B cell (primary cell): ENCODE results near the gene PTPRG. TPM values are rescaled to one million over a fixed set of nuclear protein-coding genes. Genes with fewer than 3 reads are reported as not detected.
A peak's percentile ranks its signal among the peaks of the same experiment; 100 is the strongest.

Experiments
- ATAC-seq: fragments of 200-7000 bp; cut with Tn5 transposase; one replicate; pipeline ENCODE4 v1.10.0; 2021; ENCODE audit warnings: low read depth, mild to moderate bottlenecking, moderate number of reproducible peaks, moderate library complexity
- CTCF ChIA-PET: fragments of 350-600 bp; sonication (Branson Sonifier 250); formaldehyde crosslinking; loops from one replicate; lab custom pipeline; 2021; ENCODE audit warnings: antibody characterized with exemption, inconsistent platforms; lab: Charles Lee
- POLR2A ChIA-PET: fragments of 350-600 bp; sonication (Branson Sonifier 250); formaldehyde crosslinking; loops from one replicate; lab custom pipeline; 2021; ENCODE audit warnings: antibody characterized with exemption; lab: Charles Lee
- DNase-seq: peaks from one replicate; pipeline ENCODE4 v3.0.0; 2013
- H2AFZ ChIP-seq: 2 replicates; pipeline ENCODE4 v1.6.1; 2012; ENCODE audit warnings: mild to moderate bottlenecking, low read depth, low read length; ENCODE audit not compliant: insufficient read depth, poor library complexity, severe bottlenecking
- H3K27ac ChIP-seq, 2 donors: 1 replicate in 1 of 2; 2 replicates in 1 of 2; pipeline ENCODE4 v1.5.1; 2012 to 2013; ENCODE audit warnings: low read length in 2 of 2, mild to moderate bottlenecking in 2 of 2, moderate library complexity in 1 of 2
- H3K27me3 ChIP-seq, 4 experiments: fragments of 200-600 bp in 1 of 4; sonication (generic) in 1 of 4; replicated peaks in 1 of 4; 1 replicate in 2 of 4; 2 replicates in 2 of 4; pipeline versions ENCODE4 v1.6.1 to v1.7.0; 2013 to 2016; ENCODE audit warnings: low read length in 3 of 4, mild to moderate bottlenecking in 2 of 4, mixed read lengths in 1 of 4, moderate library complexity in 1 of 4; ENCODE audit not compliant: insufficient read depth in 4 of 4, control insufficient read depth in 3 of 4; ENCODE audit errors: control extremely low read depth in 1 of 4
- H3K36me3 ChIP-seq, 2 experiments: replicated peaks in 1 of 2; 1 replicate in 1 of 2; 2 replicates in 1 of 2; pipeline versions ENCODE4 v1.6.1 to v1.7.1; 2013; ENCODE audit warnings: low read length in 1 of 2; ENCODE audit not compliant: insufficient read depth in 2 of 2, control insufficient read depth in 1 of 2; ENCODE audit errors: control extremely low read depth in 1 of 2, extremely low read depth in 1 of 2
- H3K4me1 ChIP-seq, 2 donors: fragments of 200-600 bp in 1 of 2; sonication (generic) in 1 of 2; 1 replicate in 1 of 2; 2 replicates in 1 of 2; pipeline versions ENCODE4 v1.5.1 to v1.6.1; 2013 to 2017; ENCODE audit warnings: low read length in 2 of 2; ENCODE audit not compliant: control insufficient read depth in 2 of 2, insufficient read depth in 2 of 2
- H3K4me2 ChIP-seq: replicated peaks from 2 replicates; pipeline ENCODE3; 2012; ENCODE audit warnings: mild to moderate bottlenecking, low read depth, low read length; ENCODE audit not compliant: poor library complexity, severe bottlenecking
- H3K4me3 ChIP-seq, 5 experiments: fragments of 200-600 bp in 1 of 5; sonication (generic) in 1 of 5; 1 replicate in 3 of 5; 2 replicates in 2 of 5; pipeline versions ENCODE4 v1.5.1 to v1.7.0; 2011 to 2016; ENCODE audit warnings: low read length in 4 of 5, mild to moderate bottlenecking in 4 of 5, low read depth in 2 of 5, control low read depth in 1 of 5, moderate library complexity in 1 of 5; ENCODE audit not compliant: insufficient read depth in 1 of 5; ENCODE audit errors: control extremely low read depth in 1 of 5, extremely low read depth in 1 of 5
- H3K79me2 ChIP-seq: fragments of 200-600 bp; sonication (generic); one replicate; pipeline ENCODE4 v1.6.0; 2016; ENCODE audit warnings: low read length; ENCODE audit not compliant: control insufficient read depth, insufficient read depth
- H3K9ac ChIP-seq: fragments of 200-600 bp; sonication (generic); 2 replicates; pipeline ENCODE4 v1.6.1; 2017; ENCODE audit warnings: mild to moderate bottlenecking, low read length, moderate library complexity
- H3K9me3 ChIP-seq, 3 donors: one replicate each; pipeline versions ENCODE4 v1.6.1 to v1.7.1; 2013; ENCODE audit warnings: low read length in 2 of 3; ENCODE audit not compliant: control insufficient read depth in 2 of 3, insufficient read depth in 1 of 3; ENCODE audit errors: control extremely low read depth in 1 of 3
- H4K20me1 ChIP-seq: 2 replicates; pipeline ENCODE4 v1.6.0; 2012; ENCODE audit warnings: mild to moderate bottlenecking, low read length; ENCODE audit not compliant: insufficient read depth, control insufficient read depth, poor library complexity, severe bottlenecking
- H3K27ac Mint-ChIP-seq: one replicate; pipeline ENCODE4 v1.8.0; 2021; ENCODE audit warnings: mixed read lengths
- H3K27me3 Mint-ChIP-seq: one replicate; pipeline ENCODE4 v1.8.0; 2021; ENCODE audit warnings: mixed read lengths
- H3K4me1 Mint-ChIP-seq: one replicate; pipeline ENCODE4 v1.8.0; 2021; ENCODE audit warnings: mixed read lengths
- H3K4me3 Mint-ChIP-seq: one replicate; pipeline ENCODE4 v1.8.0; 2021; ENCODE audit warnings: mixed read lengths
- H3K9me3 Mint-ChIP-seq: one replicate; pipeline ENCODE4 v1.8.0; 2022; ENCODE audit warnings: mixed read lengths; ENCODE audit not compliant: insufficient read depth
- EZH2 ChIP-seq: IDR thresholded peaks from 2 replicates; pipeline ENCODE4 v1.6.1; 2012; ENCODE audit warnings: borderline replicate concordance, low read depth, mild to moderate bottlenecking, moderate library complexity, low read length; ENCODE audit not compliant: insufficient read depth, poor library complexity, severe bottlenecking
- WGBS: methylation state at CpG from one replicate; pipeline ENCODE4 v1.1.5; 2013; ENCODE audit warnings: missing lambda C conversion rate; ENCODE audit not compliant: insufficient coverage; 5-methylcytosine and 5-hydroxymethylcytosine counted together
- intact Hi-C: fragments of 100-400 bp; cut with micrococcal nuclease; formaldehyde crosslinking; loops from one replicate; pipeline ENCODE4 v1.10.0; 2022
- polyA plus RNA-seq: library from polyadenylated mRNA; depleted of rRNA; stranded (reverse); fragments of >200 nt; gene quantifications from 2 replicates; pipeline ENCODE4 v1.2.3, GENCODE V29; 2012
- total RNA-seq, 2 donors: library from RNA; stranded (reverse); fragments of 120-200 nt in 1 of 2; gene quantifications; 1 replicate in 1 of 2; 2 replicates in 1 of 2; pipeline versions ENCODE4 v1.2.3 to v1.2.4, GENCODE V29; 2013 to 2022
- TF ChIP-seq, protein P1 (sequence below): fragments of 200-600 bp; IDR thresholded peaks from one replicate; pipeline ENCODE4 v1.8.0; 2022; ENCODE audit warnings: antibody characterized with exemption, mild to moderate bottlenecking

PTPRG gene
- total and polyA plus RNA-seq, 2 donors (not counting 1 experiment from before 2014, with no cell fraction given), result 0.12 to 1.3 TPM

DNA sequence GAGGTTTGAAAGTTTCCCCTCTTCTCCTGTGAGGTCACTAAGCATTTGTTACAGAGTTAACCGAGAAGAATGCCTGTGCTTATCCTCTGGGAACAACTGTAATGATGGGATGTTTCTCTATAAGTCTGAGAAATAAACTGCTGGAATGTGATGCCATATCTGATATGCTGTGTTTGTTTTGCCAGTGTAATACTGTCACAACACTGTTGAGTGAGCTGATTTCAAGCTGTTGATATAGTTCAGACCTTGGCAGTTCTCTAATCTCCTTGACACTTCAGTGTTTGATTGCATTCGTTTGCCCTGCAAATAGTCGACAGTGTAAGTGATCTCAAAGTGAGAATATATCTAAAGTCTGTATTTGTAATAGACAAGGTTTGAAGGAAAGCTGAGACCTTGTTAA is 73.3 kb downstream of the PTPRG start:
- Histone ChIP-seq H3K36me3 (no peaks in the 10 kb centered on the region), H3K27me3 (no peaks in the 10 kb centered on the region), H4K20me1 (no peaks in the 10 kb centered on the region), H3K4me3 (no peak overlapping the region), H3K79me2 (no peaks in the 10 kb centered on the region), H3K27ac (no peak overlapping the region), H3K4me1 (peaks cover 0 to 6% of the 10 kb centered on the region in 2 donors), H3K9me3 (peaks cover 0 to 3% (median 0%) of the 10 kb centered on the region in 3 donors), H3K4me2 (no peak overlapping the region), H2AFZ (no peak overlapping the region), H3K9ac (no peak overlapping the region)
- intact Hi-C loops, result no loop called here
- peaks cover 3% of the 10 kb centered on the region for H3K9me3 Mint-ChIP-seq
- no peak for DNase-seq
- no peak for ATAC-seq
- no peak overlapping the region for H3K4me3 Mint-ChIP-seq
- WGBS, result 100% methylated on average over 1 of the region's 3 CpGs
- H3K27me3 Mint-ChIP-seq, result peaks cover 3% of the 10 kb centered on the region
- POLR2A ChIA-PET, result no interaction called here
- CTCF ChIA-PET, result no interaction called here
- H3K27ac Mint-ChIP-seq, result no peak overlapping the region
- H3K4me1 Mint-ChIP-seq, result peaks cover 9% of the 10 kb centered on the region
- TF ChIP-seq, protein P1, sequence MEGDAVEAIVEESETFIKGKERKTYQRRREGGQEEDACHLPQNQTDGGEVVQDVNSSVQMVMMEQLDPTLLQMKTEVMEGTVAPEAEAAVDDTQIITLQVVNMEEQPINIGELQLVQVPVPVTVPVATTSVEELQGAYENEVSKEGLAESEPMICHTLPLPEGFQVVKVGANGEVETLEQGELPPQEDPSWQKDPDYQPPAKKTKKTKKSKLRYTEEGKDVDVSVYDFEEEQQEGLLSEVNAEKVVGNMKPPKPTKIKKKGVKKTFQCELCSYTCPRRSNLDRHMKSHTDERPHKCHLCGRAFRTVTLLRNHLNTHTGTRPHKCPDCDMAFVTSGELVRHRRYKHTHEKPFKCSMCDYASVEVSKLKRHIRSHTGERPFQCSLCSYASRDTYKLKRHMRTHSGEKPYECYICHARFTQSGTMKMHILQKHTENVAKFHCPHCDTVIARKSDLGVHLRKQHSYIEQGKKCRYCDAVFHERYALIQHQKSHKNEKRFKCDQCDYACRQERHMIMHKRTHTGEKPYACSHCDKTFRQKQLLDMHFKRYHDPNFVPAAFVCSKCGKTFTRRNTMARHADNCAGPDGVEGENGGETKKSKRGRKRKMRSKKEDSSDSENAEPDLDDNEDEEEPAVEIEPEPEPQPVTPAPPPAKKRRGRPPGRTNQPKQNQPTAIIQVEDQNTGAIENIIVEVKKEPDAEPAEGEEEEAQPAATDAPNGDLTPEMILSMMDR, result no peak
- TF ChIP-seq EZH2, result no peak

DNA sequence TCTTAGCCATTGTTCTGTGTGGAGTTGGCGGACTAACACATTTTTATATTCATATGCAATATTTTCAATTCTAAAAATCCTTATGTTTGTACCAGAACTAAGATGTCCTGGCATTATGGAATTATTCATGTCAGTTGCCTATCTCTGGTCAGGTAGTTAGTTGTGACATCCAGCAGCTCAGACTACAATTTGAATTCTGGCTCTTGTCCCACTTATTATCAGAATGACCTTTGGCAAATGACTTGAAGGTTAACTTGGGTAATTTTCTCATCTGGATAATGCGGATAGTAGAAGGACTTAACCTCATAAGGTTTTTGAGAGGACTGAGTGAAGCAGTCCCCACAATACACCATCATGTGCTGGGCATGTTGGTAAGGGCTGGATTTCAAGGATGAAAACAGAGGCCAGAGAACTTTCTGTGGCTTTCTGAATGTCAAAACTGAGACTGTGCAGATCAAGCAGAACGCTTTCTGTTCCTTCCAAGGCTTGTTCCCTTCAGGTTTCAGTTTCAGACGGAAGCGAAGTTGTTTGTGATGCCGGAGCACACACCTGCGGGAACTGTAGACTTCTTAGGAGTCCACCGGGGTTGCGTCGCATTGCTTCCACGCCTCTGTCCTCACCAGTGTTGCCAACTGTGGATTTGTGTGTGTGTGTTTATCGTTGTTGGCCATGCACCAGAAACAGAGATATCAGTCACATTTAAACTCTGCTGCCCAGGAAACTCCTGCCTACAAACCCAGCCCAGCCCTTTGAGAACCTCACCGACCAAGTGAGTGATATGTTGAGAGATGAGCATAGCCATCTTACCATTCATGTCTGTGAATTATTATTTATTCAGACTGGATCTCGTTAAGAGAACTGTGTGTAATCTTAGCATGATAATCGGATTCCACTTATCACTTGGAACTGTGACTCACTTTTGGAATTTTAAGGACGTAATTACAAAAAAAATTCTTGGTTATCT is 76.0 kb downstream of the PTPRG start:
- WGBS, result 62% methylated on average over 4 of the region's 16 CpGs
- H2AFZ ChIP-seq, result no peak overlapping the region
- peak overlapping the region; percentile 78 for H3K4me3 Mint-ChIP-seq
- ChIA-PET CTCF (no interaction called here), POLR2A (no interaction called here)
- peak overlapping the region; percentile 22 for H3K4me2 ChIP-seq
- H3K79me2 ChIP-seq, result no peaks in the 10 kb centered on the region
- H3K27ac ChIP-seq, result peak overlapping the region in 1 of 2 donors; percentile 22
- no peaks in the 10 kb centered on the region for H4K20me1 ChIP-seq
- TF ChIP-seq, protein P1, result no peak
- no peak for TF ChIP-seq EZH2
- H3K27ac Mint-ChIP-seq, result peak overlapping the region; percentile 87
- H3K36me3 ChIP-seq, result no peaks in the 10 kb centered on the region
- H3K9ac ChIP-seq, result no peak overlapping the region
- peaks cover 0 to 6% of the 10 kb centered on the region in 2 donors for H3K4me1 ChIP-seq
- no peaks in the 10 kb centered on the region for H3K27me3 Mint-ChIP-seq
- peaks cover 9% of the 10 kb centered on the region for H3K4me1 Mint-ChIP-seq
- peaks cover 0 to 3% (median 0%) of the 10 kb centered on the region in 3 donors for H3K9me3 ChIP-seq
- intact Hi-C loops, result no loop called here
- H3K9me3 Mint-ChIP-seq, result peaks cover 1% of the 10 kb centered on the region
- DNase-seq (peak; percentile 43), ATAC-seq (peak; percentile 80)
- H3K4me3 ChIP-seq, result no peak overlapping the region
- H3K27me3 ChIP-seq, result no peaks in the 10 kb centered on the region
